Right renal cortex interstitium (tissue), 3 donors: ENCODE data around the gene C18orf32. TPM values are rescaled to one million over a fixed set of nuclear protein-coding genes. Genes with fewer than 3 reads are reported as not detected.
"Not testable (repeated sequence)": the region's sequence is repeated elsewhere in the genome, so short reads cannot be mapped to it uniquely, and the experiment has no call there.

Experiments
- DNase-seq, 3 donors: peaks; one replicate each; pipeline ENCODE4 v3.0.0-alpha.2; 2013; ENCODE audit warnings: low read depth in 3 of 3, low spot score in 2 of 3
- polyA plus RNA-seq, 3 donors: library from polyadenylated mRNA; unstranded; fragments of 120-200 nt; gene quantifications; one replicate each; pipeline ENCODE4 v1.2.1, GENCODE V29; 2013; ENCODE audit not compliant: insufficient read length in 3 of 3

The C18orf32 gene
- polyA plus RNA-seq, 3 donors: 28.3 to 35.6 (median 31.3) TPM

DNA sequence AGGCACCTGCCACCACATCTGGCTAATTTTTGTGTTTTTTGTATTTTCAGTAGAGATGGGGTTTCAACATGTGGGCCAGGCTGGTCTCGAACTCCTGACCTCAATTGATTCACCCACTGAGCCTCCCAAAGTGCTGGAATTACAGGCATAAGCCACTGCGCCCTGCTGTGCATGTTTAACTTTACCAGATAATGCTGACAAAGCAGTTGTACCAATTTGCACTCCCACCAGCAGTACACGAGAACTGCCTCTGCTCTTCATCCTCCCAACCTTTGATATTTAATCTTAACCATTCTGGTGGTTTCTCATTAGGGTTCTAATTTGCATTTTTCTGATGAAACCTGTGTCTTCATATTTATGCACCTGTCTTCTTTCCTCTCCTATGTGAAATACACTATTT is 14.6 kb downstream of the C18orf32 start:
- no peak for DNase-seq

DNA sequence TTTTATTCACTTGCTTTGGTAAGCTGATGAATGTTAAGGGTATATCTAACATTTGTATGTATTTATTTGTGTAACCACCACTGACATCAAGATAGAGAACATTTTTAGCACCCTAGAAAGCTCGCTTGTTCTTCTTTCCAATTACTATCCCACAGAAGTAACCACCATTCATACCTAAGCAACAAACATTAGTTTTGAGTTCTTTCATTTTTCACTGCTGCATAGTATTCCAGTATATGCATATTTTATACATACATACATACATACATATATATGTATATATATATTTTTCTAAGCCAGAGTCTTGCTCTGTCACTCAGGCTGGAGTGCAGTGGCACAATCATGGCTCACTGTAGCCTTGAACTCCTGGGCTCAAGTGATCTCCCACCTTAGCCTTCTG is 15.5 kb downstream of the C18orf32 start:
- no peak for DNase-seq

DNA sequence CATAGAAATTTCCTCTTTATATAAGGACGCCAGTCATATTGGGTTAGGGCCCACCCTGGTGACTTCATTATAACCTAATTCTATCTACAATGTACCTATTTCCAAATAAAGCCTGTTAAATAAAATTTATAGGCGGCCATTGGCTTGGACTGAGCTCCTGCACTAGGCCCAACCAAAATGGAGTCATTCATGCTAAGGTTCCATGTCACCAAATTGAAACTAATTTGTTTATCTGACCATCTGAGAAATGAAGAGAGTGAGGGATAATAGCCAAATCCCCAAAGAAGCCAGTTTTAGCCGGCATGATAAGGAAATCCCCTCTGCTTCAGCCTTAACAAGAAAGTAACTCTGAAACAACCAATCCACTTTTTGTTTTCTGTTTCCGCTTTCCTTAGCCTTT is 19.4 kb downstream of the C18orf32 start:
- DNase-seq: no peak

DNA sequence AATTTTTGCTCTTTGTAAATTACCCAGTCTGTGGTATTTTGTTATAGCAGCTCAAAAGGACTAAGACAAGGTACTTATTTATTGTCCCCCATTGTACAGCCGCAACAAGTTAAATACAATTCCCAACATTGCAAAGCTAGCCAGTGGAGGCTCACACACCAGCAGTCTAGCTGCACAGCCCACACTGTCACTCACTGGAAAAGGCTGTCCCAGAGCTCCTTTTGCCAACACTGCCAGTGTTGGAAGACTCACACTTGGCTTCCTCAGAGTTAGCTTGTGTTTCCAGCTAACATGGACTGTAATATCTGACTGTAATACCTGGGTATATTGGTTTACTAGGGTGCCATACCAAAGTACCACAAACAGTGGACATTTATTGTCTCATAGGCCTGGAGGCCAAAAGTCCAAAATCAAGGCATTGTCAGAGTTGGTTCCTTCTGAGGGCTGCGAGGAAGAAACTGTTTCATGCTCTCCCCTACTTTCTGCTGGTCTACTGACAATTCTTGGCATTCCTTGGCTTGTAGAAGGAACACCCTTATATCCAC is 19.9 kb downstream of the C18orf32 start:
- DNase-seq: no peak

DNA sequence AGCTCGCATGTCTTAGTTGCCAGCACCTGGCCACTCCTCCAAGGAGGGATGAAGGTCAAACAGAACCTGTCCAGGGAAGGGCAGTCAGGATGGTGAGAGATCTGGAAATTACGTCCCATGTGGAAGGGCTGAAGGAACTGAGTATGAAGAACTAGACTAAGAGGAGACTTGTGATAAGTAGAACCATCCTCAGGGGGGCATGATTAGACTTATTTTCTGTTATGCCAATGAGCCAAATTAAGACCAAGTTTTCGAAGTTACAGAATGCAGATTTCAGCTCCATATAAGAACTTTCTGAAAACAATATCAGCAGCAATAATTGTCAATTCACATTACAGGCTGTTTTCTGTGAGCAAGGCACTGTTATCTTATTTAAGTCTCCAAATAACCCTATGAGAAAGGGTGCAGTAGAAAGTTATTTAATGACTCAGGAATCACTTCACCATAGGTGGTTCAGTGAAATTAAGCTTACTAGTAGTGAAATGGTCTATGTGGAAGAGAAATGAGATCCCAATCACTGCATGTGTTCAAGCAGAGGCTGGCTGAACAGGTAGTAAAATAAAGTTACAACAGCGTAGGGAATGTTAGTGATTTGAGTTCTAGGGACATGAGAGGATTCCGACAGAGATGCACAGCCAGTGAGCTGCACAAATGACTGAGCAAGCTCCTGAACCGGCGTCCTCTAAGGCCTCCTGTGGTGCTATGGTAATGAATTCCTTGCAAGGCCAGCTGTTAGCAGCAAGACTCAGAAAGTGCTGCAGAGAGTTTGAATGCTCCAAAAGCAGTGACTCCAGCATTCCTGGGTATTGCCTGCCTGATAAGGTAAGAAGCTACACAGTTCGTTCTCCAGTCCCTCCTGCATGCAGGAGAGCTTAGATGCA is 22.1 kb downstream of the C18orf32 start:
- DNase-seq: no peak

DNA sequence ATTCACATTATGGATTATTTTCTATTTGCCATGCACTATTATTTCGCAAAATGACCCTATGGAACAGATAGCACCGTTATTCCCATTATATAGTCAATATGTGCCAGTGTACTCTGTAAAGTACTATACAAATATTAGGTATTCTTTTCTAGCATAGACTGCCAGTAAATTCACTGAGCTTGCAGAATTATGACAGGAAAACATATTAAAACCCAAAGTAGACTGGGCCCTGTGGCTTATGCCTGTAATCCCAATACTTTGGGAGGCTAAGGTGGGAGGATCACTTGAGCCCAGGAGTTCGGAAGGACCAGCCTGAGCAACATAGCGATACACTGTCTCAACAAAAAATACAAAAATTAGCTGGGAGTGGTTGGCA is 25.4 kb downstream of the C18orf32 start:
- no peak for DNase-seq

DNA sequence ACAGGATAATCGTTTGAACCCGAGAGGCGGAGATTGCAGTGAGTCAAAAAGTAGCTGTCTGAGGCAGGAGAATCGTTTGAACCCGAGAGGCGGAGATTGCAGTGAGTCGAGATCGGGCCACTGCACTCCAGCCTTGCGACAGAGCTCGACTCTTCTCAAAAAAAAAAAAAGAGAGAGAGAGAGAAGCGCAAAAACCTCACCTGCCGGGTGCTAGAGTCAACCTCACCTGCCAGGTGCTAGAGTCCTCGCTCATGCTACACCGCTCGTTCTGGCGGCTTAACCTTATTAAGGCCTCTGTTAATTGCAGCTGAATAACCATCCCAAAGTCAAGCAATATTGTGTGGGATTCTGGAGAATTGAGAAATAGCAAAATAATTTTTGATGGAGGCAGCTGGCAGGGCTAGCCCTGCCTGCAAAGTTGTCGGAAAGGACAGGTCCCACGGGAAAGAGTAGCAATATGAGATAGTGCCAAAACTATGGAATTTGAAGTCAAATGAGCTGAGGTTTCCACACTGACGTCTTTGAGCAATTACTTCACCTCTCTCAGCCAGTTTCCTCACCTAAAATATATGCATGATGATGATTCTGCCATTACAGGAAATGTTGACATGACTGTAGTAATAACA is 25.9 kb downstream of the C18orf32 start:
- no peak for DNase-seq

DNA sequence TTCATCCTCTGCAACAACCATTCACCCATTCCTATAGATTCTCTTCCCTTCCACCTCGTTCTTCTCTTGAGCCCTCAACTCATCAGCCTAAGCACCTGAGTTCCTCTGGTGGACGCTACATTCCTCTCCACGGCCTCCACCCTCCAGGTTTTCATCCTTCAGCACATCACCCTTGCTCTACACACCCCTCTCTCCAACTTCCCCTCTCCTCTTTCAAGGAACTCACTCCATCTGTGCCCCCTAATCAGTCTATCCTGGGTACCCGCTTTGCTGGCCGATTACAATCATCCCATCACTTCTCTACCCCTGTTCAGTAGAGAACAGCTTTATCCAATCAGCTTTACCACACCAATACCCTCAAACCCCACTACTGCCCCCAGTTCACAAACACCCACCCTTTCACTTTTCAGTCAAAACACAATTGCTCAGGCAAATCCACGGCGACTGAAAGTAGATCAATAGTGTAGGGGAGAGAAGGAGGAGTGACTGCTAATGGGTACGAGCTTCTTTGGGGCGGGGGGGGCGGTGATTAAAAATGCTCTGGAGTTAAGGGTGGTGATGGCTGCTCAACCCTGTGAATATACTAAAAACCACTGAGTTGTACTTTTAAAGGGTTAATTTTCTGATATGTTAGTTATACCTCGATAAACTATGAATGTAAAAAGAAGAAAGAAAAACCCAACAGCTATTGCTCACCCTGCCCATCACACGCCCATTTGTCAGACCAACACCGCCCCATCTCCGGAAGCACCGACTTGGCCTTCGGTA is 27.4 kb downstream of the C18orf32 start:
- DNase-seq: no peak

DNA sequence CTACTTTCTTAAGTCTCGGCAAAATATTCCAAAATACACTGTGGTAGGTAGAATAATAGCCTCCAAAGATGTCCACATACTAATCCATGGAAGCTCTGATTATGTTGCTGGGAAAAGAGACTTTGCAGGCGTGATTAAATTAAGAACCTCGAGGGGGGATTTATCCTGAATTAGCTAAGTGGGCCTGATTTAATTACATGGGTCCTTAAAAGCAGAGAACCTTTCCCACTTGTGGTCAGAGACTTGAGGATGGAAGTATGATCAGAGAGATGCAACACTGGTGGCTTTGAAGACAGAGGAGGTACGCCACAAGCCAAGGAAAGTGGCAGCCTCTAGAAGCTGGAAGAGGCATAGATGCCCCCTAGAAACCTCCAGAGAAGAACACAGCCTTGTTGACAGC is 29.4 kb downstream of the C18orf32 start:
- no peak for DNase-seq

DNA sequence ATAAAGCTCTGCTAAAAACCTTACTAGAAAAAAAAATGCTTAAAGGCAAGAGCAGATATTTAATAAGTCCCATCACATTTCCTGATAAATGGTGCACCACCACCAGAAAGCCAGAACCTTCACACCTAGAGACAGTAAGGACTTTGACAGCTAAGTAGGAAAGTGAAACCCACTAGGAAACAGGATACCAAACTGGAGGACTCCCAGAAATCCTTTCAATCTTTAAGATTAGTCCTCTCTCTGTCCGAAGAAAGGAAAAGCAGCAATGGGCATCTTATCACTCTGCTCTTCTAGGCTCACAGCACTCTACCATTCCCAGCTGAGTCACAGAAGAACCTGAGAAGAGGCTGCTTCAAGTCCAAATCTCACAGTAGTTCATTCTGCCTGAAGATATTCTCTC is 30.2 kb downstream of the C18orf32 start:
- DNase-seq: no peak

DNA sequence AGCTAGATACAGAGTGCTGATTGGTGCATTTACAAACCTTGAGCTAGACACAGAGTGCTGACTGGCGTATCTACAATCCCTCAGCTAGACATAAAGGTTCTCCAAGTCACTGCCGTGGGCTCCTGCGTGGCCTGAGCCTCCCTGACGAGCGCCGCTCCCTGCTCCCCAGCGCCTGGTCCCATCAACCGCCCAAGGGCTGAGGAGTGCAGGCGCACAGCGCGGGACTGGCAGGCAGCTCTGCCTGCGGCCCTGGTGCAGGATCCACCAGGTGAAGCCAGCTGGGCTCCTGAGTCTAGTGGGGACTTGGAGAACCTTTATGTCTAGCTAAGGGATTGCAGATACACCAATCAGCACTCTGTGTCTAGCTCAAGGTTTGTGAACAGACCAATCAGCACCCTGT is 34.5 kb downstream of the C18orf32 start:
- DNase-seq: not testable (repeated sequence)

DNA sequence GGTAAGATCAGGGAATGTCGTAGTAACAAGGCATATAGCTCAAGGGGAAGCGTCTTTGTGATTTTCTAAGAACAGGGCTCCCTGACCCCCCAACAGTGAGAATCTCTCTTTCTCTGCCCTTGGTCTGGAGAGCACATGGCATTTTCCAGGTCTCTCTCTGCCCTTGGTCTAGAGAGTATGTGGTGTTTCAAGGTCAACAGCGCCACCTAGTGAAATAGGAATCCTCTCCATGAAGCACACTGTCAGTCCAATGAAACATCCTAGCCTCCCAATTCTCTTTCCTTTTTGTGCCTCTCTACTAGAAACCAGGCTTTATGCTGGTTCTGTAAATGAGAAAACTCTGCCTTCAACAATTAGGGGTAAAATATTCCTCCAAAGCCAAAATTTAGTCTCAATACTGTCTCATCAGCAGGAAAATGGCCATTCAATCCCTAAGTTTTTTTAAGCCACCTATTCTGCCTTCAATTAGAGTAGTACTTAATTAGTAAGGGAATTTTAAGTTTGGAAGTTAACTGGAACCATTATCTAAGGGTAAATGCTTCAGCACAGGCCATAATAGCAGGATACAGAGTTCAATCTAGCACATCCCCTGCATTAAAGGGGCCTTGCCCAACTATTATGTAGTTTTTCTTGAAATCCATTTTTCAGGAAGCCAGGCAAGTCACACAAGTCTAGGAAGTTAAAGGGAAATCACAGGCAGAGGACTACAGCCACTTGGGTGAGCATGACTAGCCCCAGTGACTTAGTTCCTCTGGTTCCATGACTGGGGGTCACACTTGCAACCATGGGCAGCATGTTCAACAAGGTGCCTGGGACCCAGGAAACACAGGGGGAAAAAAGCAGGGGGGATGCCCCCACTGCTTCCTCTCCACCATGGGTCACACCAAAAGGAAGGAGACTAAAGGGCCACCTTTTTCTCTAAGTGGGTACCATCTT is 39.0 kb downstream of the C18orf32 start:
- DNase-seq: no peak

DNA sequence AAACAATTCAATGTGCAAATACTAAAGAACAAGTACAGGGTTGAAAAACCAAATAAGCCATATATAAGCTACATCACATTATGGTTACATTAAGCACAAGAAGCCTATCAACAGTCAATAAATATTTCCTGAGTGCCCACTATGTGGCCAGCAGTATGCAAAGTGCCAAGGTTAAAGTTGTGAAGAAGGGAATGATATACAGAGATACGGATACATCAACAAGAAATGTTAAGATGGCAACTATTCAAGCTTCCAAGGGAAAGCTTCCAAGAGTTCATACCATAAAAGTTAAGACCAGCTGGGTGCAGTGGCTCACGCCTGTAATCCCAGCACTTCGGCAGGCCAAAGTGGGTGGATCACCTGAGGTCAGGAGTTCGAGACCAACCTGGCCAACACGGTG is 40.6 kb downstream of the C18orf32 start:
- DNase-seq: no peak

DNA sequence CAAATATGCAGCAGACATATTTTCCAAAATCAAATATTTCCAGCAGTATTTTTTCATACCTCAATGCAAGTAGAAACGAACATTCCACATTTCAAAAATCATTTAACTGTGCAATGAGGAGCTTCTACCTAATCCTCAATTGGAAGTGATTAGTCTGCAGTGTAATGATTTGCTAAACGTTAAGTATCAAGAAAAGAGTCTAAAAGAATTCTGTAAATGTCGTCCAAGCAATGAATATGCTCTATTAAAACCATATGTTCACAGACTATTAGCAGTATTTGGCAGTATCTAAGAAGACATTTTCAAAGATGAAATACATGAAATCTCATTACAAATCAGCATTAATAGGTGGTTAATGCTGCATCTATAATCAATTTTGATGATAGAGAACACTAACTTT is 42.5 kb downstream of the C18orf32 start:
- DNase-seq: no peak

DNA sequence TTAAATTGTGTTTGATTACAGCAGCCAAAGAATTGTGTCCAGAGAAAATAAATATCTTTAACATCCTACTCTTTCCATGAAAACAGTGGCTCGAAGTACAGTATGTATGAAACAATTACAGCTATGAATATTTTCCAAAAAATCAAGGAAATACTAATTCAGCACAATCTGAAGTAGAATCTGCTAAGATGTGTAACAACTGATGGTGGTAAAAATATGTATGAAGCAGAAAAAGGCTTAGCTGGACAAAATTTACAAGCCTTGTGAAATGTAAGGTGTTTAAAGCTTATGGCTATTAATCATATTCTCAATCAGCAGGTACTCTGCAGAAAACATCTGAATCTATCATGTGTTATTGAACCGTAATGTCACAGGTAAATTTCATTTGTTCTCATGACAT is 43.2 kb downstream of the C18orf32 start:
- no peak for DNase-seq

DNA sequence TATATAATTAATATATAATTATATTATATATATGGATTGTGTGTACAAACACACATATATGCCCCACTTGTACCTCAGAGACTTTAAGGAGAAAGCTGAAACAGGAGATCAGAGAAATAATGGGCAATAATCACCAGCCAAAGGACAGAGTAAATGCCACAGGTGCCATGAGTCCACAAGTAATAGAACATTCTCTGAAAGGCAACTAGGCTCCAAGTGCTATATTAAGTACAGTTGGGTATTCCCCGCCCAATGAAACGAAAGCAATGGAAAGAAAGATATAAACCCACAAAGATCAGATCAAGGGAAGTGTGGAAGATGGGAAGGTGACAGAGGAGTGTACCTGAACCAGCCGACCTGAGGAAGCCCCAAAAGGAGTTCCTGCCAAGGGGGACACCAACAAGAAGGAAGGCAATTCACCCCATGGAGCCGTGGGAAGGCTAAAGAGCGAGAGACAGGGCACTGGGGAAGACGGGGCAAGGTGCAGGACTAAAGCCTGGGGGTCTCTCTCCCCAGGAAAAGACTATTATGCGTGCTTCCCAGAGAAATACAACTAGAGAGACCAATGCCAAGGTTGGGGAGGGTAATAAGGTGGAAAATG is 45.6 kb downstream of the C18orf32 start:
- DNase-seq: no peak

DNA sequence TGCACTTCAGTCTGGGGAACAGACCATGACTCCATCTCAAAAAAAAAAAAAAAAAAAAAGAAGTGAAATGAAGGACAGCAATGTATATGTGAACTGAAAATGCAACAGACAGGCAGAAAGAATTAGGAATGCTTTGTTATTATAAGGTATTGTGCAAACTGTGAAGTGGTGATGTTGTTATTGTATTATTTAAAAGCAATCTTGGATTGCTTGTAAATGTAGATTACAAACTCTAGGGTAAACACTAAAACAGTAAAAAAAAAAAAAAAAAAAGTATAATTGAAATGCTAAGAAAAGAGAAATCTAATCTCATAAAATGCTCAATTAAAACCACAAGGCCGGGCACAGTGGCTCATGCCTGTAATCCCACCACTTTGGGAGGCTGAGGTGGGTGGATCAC is 51.9 kb downstream of the C18orf32 start:
- DNase-seq: no peak

DNA sequence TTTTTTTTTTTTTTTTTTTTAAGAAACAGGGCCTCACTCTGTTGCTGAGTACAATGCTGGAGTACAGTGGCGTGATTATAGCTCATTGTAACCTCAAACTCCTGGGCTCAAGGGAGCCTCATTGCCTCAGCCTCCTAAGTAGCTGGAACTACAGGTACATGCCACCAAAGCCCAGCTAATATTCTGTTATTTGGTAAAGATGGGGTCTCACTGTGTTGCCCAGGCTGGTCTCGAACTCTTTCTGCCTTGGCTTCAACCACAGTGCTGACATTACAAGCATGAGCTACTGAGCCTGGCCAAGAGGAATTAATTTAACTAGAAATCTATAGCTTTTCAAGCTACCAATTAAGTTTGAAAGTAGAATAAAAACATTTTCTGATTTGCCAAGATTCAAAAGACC is 54.4 kb downstream of the C18orf32 start:
- no peak for DNase-seq

DNA sequence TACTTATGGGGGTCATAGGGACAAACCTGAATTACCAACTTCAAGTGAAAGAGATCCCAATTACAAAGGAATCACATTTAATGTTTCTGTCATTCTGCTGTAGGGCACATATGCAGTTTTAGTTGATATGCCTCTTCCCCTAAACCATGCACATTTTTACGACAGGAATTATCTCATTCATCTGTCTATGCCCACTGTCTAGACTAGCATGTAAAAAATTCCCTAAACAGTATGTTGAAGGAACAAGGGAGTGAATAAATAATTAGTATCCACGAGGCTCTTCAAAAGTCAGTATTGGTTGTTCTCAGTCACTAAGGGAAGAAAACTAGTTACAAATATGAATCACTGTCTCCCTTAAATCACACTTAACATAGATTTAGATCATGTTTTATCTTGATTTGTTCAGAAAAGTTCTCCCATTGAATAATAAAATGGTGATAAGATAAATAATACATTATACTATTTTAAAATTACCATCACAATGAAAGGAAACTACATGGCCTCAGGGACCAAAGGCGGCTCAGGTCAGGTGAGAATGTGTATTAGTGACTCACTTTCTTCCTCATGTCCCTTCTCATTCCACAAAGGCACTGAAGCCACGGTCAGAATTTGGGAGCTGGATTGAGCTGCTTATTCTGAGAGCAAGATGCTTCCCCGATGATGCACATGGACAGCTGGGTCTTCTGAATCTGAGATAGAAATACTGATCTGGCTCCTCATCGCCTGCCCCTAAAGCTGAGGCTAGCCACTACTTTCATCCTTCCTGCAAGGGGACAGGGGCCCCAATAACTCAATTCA is 55.7 kb downstream of the C18orf32 start:
- no peak for DNase-seq
